Gastrocnemius medialis (tissue), 4 donors: ENCODE measurements around the gene HNRNPA3. TPM values are rescaled to one million over a fixed set of nuclear protein-coding genes. Genes with fewer than 3 reads are reported as not detected.
A peak's percentile ranks its signal among the peaks of the same experiment; 100 is the strongest.
"Not testable (repeated sequence)": the region's sequence is repeated elsewhere in the genome, so short reads cannot be mapped to it uniquely, and the experiment has no call there.

Experiments used
- ATAC-seq, 2 donors: fragments of 150-250 bp; one replicate each; pipeline ENCODE4 v1.9.1; 2016
- DNase-seq, 2 donors: peaks; one replicate each; pipeline ENCODE4 v3.0.0-alpha.2; 2019
- H3K27ac ChIP-seq, 4 donors: fragments of 200-600 bp; sonication (generic); 1 replicate in 1 of 4; 2 replicates in 3 of 4; pipeline ENCODE4 v1.5.1; 2016 to 2018; ENCODE audit warnings: mild to moderate bottlenecking in 2 of 4, moderate library complexity in 1 of 4
- H3K27me3 ChIP-seq, 3 donors: fragments of 200-600 bp; sonication (generic) in 2 of 3; 1 replicate in 1 of 3; 2 replicates in 2 of 3; pipeline versions ENCODE4 v1.5.1 to v1.6.0; 2016 to 2019; ENCODE audit warnings: mild to moderate bottlenecking in 1 of 3, moderate library complexity in 1 of 3
- H3K36me3 ChIP-seq, 2 donors: fragments of 200-600 bp; sonication (generic) in 1 of 2; one replicate each; pipeline ENCODE4 v1.5.1; 2017 to 2018
- H3K4me1 ChIP-seq, 2 donors: fragments of 200-600 bp; sonication (generic) in 1 of 2; one replicate each; pipeline ENCODE4 v1.5.1; 2016 to 2017; ENCODE audit warnings: mild to moderate bottlenecking in 2 of 2
- H3K4me3 ChIP-seq, 4 donors: fragments of 200-600 bp; sonication (generic) in 3 of 4; 1 replicate in 1 of 4; 2 replicates in 3 of 4; pipeline ENCODE4 v1.5.1; 2016 to 2019; ENCODE audit warnings: mild to moderate bottlenecking in 2 of 4
- H3K9me3 ChIP-seq, 3 donors: fragments of 200-600 bp; sonication (generic) in 2 of 3; 1 replicate in 1 of 3; 2 replicates in 2 of 3; pipeline ENCODE4 v1.5.1; 2016 to 2019
- CTCF ChIP-seq, 5 experiments: fragments of 450-650 bp in 3 of 5; fragments of 200-600 bp in 2 of 5; sonication (generic) in 2 of 5; IDR thresholded peaks in 4 of 5; conservative IDR thresholded peaks in 1 of 5; 1 replicate in 4 of 5; 2 replicates in 1 of 5; pipeline ENCODE4 v1.5.1; 2016 to 2019; ENCODE audit warnings: antibody characterized with exemption in 5 of 5, mild to moderate bottlenecking in 3 of 5, moderate library complexity in 3 of 5
- POLR2A ChIP-seq, 2 donors: fragments of 450-650 bp; IDR thresholded peaks; one replicate each; pipeline ENCODE4 v1.6.1; 2017; ENCODE audit warnings: antibody characterized with exemption in 2 of 2, mild to moderate bottlenecking in 2 of 2, moderate library complexity in 2 of 2
- in situ Hi-C, 4 donors: fragments of 200-750 bp; cut with MboI; loops; one replicate each; pipeline versions ENCODE4 v1.15.0 to v1.8.0; 2017; ENCODE audit warnings: low sequenced_read_pairs in 4 of 4
- intact Hi-C: fragments of 100-400 bp; cut with DNase I; formaldehyde crosslinking; loops from one replicate; pipeline ENCODE4 v1.15.1; 2023; ENCODE audit warnings: low total_unique reads
- total RNA-seq, 4 donors: library from RNA; depleted of rRNA; stranded (reverse); fragments of >200 nt; gene quantifications; one replicate each; pipeline versions ENCODE4 v1.1.0 to v1.2.3, GENCODE V29; 2016

The HNRNPA3 gene
- total RNA-seq, 4 donors from 2014 or later: 16.1 to 32.2 (median 22.4) TPM

GRCh38 chr2:177180269-177181000 lies 32.2 kb upstream of the HNRNPA3 start:
- H3K27ac ChIP-seq: no peak overlapping the region
- H3K9me3 ChIP-seq: no peaks in the 10 kb centered on the region
- H3K36me3 ChIP-seq: no peaks in the 10 kb centered on the region
- DNase-seq (no peak), ATAC-seq (no peak)
- H3K4me3 ChIP-seq: no peak overlapping the region
- intact Hi-C loops (no loop called here), in situ Hi-C loops (loop anchor here in 1 of 4 donors (25.0 kb wide), 1 partner anchor 107 kb away; no protein-coding TSS in a partner anchor)
- no peaks in the 10 kb centered on the region for H3K27me3 ChIP-seq
- TF ChIP-seq POLR2A (IDR thresholded peaks at IDR 0.05) (no peak), CTCF (IDR thresholded peaks at IDR 0.05 in 4 of 5, conservative IDR thresholded peaks at IDR 0.05 in 1 of 5) (no peak)
- no peaks in the 10 kb centered on the region for H3K4me1 ChIP-seq

GRCh38 chr2:177183860-177184259 lies 28.7 kb upstream of the HNRNPA3 start:
- intact Hi-C loops: no loop called here
- Histone ChIP-seq H3K36me3 (no peaks in the 10 kb centered on the region), H3K9me3 (no peaks in the 10 kb centered on the region), H3K4me3 (no peak overlapping the region), H3K27ac (no peak overlapping the region), H3K27me3 (no peaks in the 10 kb centered on the region), H3K4me1 (no peaks in the 10 kb centered on the region)
- in situ Hi-C loops: loop anchor here in 1 of 4 donors (25.0 kb wide), 1 partner anchor 103 kb away; no protein-coding TSS in a partner anchor
- TF ChIP-seq POLR2A (IDR thresholded peaks at IDR 0.05) (no peak), CTCF (IDR thresholded peaks at IDR 0.05 in 4 of 5, conservative IDR thresholded peaks at IDR 0.05 in 1 of 5) (no peak)
- DNase-seq (no peak), ATAC-seq (no peak)

GRCh38 chr2:177184606-177185005 lies 28.0 kb upstream of the HNRNPA3 start:
- Histone ChIP-seq H3K9me3 (no peaks in the 10 kb centered on the region), H3K4me3 (no peak overlapping the region), H3K27ac (no peak overlapping the region), H3K27me3 (no peaks in the 10 kb centered on the region), H3K4me1 (no peaks in the 10 kb centered on the region), H3K36me3 (no peaks in the 10 kb centered on the region)
- in situ Hi-C loops (loop anchor here in 1 of 4 donors (25.0 kb wide), 1 partner anchor 103 kb away; no protein-coding TSS in a partner anchor), intact Hi-C loops (no loop called here)
- DNase-seq: no peak
- no peak for ATAC-seq
- TF ChIP-seq POLR2A (IDR thresholded peaks at IDR 0.05) (no peak), CTCF (IDR thresholded peaks at IDR 0.05 in 4 of 5, conservative IDR thresholded peaks at IDR 0.05 in 1 of 5) (no peak)

- H3K4me3 ChIP-seq, H3K4me1 ChIP-seq, H3K36me3 ChIP-seq, H3K27me3 ChIP-seq, DNase-seq, ATAC-seq, intact Hi-C loops, H3K9me3 ChIP-seq, H3K27ac ChIP-seq: not testable (repeated sequence)
- in situ Hi-C loops: loop anchor here in 1 of 4 donors (25.0 kb wide), 1 partner anchor 101 kb away; no protein-coding TSS in a partner anchor
Observed at GRCh38 chr2:177186038-177186437, 26.6 kb upstream of the HNRNPA3 start.

GRCh38 chr2:177187631-177188312 lies 24.8 kb upstream of the HNRNPA3 start:
- no peak overlapping the region for H3K27ac ChIP-seq
- no peak overlapping the region for H3K4me3 ChIP-seq
- intact Hi-C loops (no loop called here), in situ Hi-C loops (loop anchor here in 1 of 4 donors (25.0 kb wide), 1 partner anchor 100 kb away; no protein-coding TSS in a partner anchor)
- peak; percentile 61 to 80 for ATAC-seq
- TF ChIP-seq POLR2A (IDR thresholded peaks at IDR 0.05) (no peak), CTCF (IDR thresholded peaks at IDR 0.05 in 4 of 5, conservative IDR thresholded peaks at IDR 0.05 in 1 of 5) (no peak)
- no peaks in the 10 kb centered on the region for H3K4me1 ChIP-seq
- no peak for DNase-seq
- no peaks in the 10 kb centered on the region for H3K9me3 ChIP-seq
- H3K36me3 ChIP-seq: no peaks in the 10 kb centered on the region
- no peaks in the 10 kb centered on the region for H3K27me3 ChIP-seq
